GM12878 (cell line): ENCODE measurements around the gene HS6ST3. TPM values are rescaled to one million over a fixed set of nuclear protein-coding genes. Genes with fewer than 3 reads are reported as not detected.

Experiments
- ATF7 ChIP-seq: fragments of 450-650 bp; IDR thresholded peaks from 2 replicates; pipeline ENCODE4 v1.6.1; 2016; ENCODE audit warnings: low read depth, mild to moderate bottlenecking
- CBFB ChIP-seq: IDR thresholded peaks from 2 replicates; pipeline ENCODE4 v1.6.1; 2016; ENCODE audit warnings: antibody characterized with exemption, low read depth
- KAT2A ChIP-seq: conservative IDR thresholded peaks from 2 replicates; pipeline ENCODE4 v1.6.1; 2011; ENCODE audit warnings: low read depth, low read length; ENCODE audit not compliant: control insufficient read depth
- NR2C2 ChIP-seq: IDR thresholded peaks from 2 replicates; pipeline ENCODE4 v1.6.1; 2011; ENCODE audit warnings: borderline replicate concordance, low read depth; ENCODE audit not compliant: control insufficient read depth, insufficient read length
- NR2F1 ChIP-seq: fragments of 450-650 bp; conservative IDR thresholded peaks from 2 replicates; pipeline ENCODE4 v1.6.1; 2017; ENCODE audit warnings: mild to moderate bottlenecking
- polyA plus RNA-seq, 11 experiments: library from polyadenylated mRNA; depleted of rRNA in 4 of 11; unstranded in 6 of 11; stranded (reverse) in 5 of 11; fragments of >200 nt; fragmentation: Nextera tagmentation in 4 of 11; fragmentation: Illumina TruSeq in 1 of 11; extraction: Ambion mirVana in 4 of 11; extraction: Trizol in 1 of 11; gene quantifications; 1 replicate in 1 of 11; 2 replicates in 10 of 11; pipeline versions ENCODE4 v1.2.1 to v1.2.3, GENCODE V29; 2011 to 2016; ENCODE audit warnings: inconsistent platforms in 2 of 11, missing spikeins in 2 of 11, low read depth in 1 of 11
- total RNA-seq, 4 experiments: library from RNA; depleted of rRNA in 3 of 4; stranded (reverse); fragments of >200 nt in 3 of 4; fragmentation: Illumina TruSeq in 1 of 4; extraction: Trizol in 1 of 4; gene quantifications; 2 replicates each; pipeline versions ENCODE4 v1.2.1 to v1.2.3, GENCODE V29; 2013 to 2021
- TF ChIP-seq, protein P1 (sequence below): fragments of 450-650 bp; IDR thresholded peaks from 2 replicates; pipeline ENCODE4 v1.6.1; 2017; ENCODE audit warnings: mild to moderate bottlenecking
- TF ChIP-seq, protein P2 (sequence below): fragments of 450-650 bp; IDR thresholded peaks from 2 replicates; pipeline ENCODE4 v1.6.1; 2017; ENCODE audit warnings: mild to moderate bottlenecking, moderate library complexity
- TF ChIP-seq, protein P3 (sequence below), 3 experiments: IDR thresholded peaks in 2 of 3; conservative IDR thresholded peaks in 1 of 3; 2 replicates each; pipeline ENCODE4 v1.5.1; 2011; ENCODE audit warnings: low read depth in 3 of 3, low read length in 3 of 3, mild to moderate bottlenecking in 3 of 3, control low read depth in 2 of 3, moderate library complexity in 2 of 3, inconsistent platforms in 1 of 3, mixed read lengths in 1 of 3; ENCODE audit not compliant: control insufficient read depth in 2 of 3, insufficient read depth in 1 of 3; ENCODE audit errors: extremely low read depth in 1 of 3

The HS6ST3 gene
- total and polyA plus RNA-seq, 10 of the 15 experiments (the other 5 are each of a cell fraction or from before 2014, with no cell fraction given), result under 0.01 to 2.9 TPM; not detected in 8

DNA sequence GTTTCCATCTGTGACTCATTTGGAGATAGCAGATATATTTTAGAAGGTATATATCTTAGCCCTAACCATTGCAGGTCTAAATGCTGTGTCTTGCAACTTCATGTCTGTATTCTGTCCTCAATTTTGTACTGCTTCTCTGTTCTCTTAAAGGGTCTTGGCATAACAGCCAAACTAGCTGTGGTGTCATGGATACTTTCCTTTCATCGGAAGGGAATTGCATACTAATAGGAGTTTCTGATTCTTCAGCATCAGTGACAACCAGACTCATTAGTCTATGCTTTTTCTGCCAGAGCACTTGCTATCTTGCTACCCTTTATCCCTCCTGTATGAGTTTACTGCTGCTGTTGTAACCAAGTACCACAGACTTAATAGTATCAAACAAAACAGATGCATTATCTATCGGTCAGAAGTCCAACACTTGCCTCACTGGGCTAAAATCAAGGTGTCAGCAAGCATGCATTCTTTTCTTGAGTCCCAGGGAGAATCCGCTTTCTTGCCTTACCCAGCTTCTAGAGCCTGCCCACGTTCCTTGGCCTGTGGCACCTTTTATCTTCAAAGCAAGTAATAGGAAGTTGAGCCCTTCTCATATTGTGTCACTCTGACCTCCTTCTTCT is 253.1 kb downstream of the HS6ST3 start (continued):
- TF ChIP-seq, protein P1, sequence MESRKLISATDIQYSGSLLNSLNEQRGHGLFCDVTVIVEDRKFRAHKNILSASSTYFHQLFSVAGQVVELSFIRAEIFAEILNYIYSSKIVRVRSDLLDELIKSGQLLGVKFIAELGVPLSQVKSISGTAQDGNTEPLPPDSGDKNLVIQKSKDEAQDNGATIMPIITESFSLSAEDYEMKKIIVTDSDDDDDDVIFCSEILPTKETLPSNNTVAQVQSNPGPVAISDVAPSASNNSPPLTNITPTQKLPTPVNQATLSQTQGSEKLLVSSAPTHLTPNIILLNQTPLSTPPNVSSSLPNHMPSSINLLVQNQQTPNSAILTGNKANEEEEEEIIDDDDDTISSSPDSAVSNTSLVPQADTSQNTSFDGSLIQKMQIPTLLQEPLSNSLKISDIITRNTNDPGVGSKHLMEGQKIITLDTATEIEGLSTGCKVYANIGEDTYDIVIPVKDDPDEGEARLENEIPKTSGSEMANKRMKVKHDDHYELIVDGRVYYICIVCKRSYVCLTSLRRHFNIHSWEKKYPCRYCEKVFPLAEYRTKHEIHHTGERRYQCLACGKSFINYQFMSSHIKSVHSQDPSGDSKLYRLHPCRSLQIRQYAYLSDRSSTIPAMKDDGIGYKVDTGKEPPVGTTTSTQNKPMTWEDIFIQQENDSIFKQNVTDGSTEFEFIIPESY, result no peak
- TF ChIP-seq, protein P2, sequence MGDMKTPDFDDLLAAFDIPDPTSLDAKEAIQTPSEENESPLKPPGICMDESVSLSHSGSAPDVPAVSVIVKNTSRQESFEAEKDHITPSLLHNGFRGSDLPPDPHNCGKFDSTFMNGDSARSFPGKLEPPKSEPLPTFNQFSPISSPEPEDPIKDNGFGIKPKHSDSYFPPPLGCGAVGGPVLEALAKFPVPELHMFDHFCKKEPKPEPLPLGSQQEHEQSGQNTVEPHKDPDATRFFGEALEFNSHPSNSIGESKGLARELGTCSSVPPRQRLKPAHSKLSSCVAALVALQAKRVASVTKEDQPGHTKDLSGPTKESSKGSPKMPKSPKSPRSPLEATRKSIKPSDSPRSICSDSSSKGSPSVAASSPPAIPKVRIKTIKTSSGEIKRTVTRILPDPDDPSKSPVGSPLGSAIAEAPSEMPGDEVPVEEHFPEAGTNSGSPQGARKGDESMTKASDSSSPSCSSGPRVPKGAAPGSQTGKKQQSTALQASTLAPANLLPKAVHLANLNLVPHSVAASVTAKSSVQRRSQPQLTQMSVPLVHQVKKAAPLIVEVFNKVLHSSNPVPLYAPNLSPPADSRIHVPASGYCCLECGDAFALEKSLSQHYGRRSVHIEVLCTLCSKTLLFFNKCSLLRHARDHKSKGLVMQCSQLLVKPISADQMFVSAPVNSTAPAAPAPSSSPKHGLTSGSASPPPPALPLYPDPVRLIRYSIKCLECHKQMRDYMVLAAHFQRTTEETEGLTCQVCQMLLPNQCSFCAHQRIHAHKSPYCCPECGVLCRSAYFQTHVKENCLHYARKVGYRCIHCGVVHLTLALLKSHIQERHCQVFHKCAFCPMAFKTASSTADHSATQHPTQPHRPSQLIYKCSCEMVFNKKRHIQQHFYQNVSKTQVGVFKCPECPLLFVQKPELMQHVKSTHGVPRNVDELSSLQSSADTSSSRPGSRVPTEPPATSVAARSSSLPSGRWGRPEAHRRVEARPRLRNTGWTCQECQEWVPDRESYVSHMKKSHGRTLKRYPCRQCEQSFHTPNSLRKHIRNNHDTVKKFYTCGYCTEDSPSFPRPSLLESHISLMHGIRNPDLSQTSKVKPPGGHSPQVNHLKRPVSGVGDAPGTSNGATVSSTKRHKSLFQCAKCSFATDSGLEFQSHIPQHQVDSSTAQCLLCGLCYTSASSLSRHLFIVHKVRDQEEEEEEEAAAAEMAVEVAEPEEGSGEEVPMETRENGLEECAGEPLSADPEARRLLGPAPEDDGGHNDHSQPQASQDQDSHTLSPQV, result no peak
- no peak for TF ChIP-seq KAT2A
- TF ChIP-seq NR2C2, result no peak
- no peak for TF ChIP-seq CBFB
- no peak for TF ChIP-seq NR2F1
- TF ChIP-seq, protein P3, sequence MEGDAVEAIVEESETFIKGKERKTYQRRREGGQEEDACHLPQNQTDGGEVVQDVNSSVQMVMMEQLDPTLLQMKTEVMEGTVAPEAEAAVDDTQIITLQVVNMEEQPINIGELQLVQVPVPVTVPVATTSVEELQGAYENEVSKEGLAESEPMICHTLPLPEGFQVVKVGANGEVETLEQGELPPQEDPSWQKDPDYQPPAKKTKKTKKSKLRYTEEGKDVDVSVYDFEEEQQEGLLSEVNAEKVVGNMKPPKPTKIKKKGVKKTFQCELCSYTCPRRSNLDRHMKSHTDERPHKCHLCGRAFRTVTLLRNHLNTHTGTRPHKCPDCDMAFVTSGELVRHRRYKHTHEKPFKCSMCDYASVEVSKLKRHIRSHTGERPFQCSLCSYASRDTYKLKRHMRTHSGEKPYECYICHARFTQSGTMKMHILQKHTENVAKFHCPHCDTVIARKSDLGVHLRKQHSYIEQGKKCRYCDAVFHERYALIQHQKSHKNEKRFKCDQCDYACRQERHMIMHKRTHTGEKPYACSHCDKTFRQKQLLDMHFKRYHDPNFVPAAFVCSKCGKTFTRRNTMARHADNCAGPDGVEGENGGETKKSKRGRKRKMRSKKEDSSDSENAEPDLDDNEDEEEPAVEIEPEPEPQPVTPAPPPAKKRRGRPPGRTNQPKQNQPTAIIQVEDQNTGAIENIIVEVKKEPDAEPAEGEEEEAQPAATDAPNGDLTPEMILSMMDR (IDR thresholded peaks at IDR 0.05 in 2 of 3, conservative IDR thresholded peaks at IDR 0.05 in 1 of 3; ENCODE audit: control insufficient read depth in 2 of 3, extremely low read depth in 1 of 3, insufficient read depth in 1 of 3, low read depth in 3 of 3, low read length in 3 of 3), result no peak
- TF ChIP-seq ATF7, result no peak
